ENCODE data around the gene CDC6.
"Not testable (repeated sequence)": the region's sequence is repeated elsewhere in the genome, so short reads cannot be mapped to it uniquely, and the experiment has no call there.

CDC6 gene

DNA sequence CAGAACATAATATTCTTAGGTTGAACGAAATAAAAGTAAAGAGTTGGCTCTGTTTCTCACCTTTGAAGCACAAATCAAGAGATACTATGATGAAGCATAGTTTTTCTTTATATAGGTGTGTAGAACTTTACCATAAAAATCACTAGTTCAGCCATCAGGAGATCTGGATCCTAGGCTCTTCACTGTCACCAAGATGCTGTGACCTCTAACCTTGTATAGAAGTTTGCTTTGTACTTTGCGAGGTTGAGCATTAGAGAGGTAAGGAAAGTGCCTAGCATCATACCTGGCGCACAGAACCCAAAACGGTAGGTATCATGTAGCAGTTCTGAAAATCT is 553 bp upstream of the CDC6 start:
- no peak for DNase-seq (ENCODE audit: low spot score)

DNA sequence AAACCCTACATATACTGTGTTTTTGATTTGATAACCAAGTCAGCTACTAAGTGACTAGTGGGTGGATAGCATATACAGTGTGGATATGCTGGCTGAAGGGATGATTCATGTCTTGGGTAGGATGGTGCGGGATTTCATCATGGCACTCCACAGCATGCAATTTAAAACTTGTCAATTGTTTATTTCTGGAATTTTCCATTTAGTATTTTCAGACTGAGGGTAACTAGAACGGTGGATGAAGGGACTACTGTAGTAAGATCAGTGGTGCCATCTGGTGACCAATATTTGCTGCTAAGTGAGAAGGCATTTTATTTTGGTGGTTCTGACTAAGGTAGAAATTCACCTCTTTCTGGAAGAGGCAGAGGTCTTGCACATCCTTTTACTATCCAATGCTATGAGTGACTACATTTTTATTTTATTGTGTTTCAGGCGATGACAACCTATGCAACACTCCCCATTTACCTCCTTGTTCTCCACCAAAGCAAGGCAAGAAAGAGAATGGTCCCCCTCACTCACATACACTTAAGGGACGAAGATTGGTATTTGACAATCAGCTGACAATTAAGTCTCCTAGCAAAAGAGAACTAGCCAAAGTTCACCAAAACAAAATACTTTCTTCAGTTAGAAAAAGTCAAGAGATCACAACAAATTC is 3.1 kb downstream of the CDC6 start:
- peak; percentile 30 for DNase-seq (ENCODE audit: low spot score)

DNA sequence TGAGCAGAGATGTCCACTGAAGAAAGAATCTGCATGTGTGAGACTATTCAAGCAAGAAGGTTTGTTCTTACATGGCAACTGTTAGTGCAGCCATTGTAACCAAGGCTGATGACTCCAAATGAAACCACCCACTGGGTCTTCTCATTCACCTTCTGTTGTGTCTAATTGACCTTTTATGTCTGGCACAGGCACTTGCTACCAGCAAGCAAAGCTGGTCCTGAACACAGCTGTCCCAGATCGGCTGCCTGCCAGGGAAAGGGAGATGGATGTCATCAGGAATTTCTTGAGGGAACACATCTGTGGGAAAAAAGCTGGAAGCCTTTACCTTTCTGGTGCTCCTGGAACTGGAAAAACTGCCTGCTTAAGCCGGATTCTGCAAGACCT is 3.6 kb downstream of the CDC6 start:
- no peak for DNase-seq (ENCODE audit: low spot score)

DNA sequence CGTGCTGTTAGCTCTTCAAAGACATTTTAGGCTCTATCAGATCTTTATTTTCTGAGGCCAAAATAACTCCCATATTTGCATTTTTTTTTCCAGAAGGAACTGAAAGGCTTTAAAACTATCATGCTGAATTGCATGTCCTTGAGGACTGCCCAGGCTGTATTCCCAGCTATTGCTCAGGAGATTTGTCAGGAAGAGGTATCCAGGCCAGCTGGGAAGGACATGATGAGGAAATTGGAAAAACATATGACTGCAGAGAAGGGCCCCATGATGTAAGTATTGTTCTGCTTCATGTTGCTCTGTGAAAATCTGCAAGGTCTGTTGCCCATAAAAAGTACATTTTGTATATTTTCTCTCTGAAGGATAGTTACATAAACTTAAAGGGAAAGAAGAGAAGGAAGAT is 5.7 kb downstream of the CDC6 start:
- DNase-seq (ENCODE audit: low spot score), result no peak

DNA sequence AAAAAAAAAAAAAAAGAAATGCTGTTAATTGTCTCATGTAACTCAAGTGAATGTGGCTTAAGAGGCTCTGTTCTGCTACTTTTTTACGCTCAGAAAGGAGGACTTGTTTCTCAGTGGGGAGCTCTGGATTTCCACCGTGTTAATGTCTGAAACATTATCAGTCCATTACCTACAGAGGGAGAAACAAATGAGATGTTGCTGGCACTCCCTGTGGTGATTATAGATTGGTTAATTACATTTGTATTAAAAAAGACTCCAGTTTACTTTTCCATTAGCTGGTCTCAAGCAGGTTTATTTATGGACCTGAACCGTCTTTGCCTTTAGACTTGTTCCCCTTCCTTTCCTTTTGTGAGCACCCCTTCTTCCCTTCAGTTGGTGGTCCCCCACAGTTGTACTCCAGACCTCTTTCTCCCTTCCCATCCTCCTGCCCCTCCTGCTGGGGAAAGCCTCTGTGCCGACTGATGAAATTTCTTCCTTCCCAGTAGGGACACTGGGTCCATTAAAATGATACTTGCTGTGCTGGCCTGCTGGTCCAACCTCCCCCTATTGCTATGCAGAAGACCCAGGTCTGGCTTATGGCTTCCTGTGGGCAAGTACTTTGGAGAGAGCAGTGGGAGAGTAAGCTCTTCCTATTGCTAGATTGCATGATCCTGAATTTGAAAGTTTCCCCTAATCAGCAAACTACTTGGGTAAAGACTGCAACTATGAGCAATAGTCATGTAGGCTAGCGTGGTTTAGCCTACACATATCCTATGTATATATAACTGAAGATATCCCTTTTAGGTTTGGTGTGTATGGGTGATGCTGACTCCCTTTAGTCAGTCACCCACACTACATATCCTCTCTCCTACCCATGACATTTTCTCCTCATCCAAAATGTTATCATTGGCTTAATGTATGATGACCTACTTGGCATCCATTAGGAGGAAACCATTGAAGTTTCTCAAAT is 8.1 kb downstream of the CDC6 start:
- no peak for DNase-seq (ENCODE audit: low spot score)

DNA sequence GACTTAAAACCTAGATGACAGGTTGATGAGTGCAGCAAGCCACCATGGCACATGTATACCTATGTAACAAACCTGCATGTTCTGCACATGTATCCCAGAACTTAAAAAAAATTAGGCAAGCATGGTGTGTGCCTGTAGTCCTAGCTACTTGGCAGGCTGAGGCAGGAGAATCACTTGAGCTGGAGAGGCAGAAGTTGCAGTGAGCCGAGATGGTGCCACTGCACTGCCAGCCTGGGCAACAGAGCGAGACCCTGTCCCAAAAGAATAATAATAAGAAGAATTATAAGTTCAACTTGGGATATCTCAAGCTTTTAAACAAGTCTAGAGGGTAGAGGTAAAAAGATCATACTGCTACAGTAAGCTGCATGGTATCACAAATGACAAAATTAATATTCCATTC is 9.8 kb downstream of the CDC6 start:
- no peak for DNase-seq (ENCODE audit: low spot score)

DNA sequence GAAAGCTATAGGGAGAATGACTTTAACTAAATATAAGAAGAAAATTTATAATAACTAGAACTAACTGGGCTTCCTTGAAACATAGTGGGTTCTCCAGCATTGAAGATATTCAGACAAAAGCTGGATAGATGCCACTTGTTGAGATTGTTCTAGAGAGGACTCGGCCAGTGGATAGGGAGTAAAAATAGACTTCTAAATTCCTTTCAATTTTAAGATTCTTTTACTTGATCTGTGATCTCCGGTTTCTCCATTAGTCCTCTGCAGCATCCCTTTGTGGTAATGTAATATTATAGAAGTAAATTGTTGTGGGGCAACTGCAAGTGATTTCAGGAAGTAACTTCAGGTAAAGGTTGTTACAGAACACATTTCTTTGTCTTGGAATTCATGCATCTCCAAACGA is 11.0 kb downstream of the CDC6 start:
- DNase-seq (ENCODE audit: low spot score), result no peak

DNA sequence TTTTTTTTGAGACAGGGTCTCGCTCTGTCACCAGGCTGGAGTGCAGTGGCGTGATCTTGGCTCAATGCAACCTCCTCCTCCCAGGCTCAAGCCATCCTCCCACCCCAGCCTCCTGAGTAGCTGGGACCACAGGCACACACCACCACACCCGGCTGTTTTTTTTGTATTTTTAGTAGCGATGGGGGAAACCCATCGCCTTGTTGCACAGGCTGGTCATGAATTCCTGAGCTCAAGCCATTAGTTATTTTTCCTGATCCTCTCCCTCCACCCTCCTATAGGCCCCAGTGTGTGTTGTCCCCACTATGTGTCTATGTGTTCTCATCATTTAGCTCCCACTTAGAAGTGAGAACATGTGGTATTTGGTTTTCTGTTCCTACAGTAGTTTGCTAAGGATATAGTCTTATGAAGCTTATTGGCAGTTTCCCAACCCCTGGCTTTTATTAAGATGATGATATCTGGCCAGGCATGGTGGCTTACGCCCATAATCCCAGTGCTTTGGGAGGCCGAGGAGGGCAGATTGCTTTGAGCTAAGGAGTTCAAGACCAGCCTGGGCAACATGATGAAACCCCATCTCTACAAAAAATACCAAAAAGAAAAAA is 11.6 kb downstream of the CDC6 start:
- not testable (repeated sequence) for DNase-seq (ENCODE audit: low spot score)

DNA sequence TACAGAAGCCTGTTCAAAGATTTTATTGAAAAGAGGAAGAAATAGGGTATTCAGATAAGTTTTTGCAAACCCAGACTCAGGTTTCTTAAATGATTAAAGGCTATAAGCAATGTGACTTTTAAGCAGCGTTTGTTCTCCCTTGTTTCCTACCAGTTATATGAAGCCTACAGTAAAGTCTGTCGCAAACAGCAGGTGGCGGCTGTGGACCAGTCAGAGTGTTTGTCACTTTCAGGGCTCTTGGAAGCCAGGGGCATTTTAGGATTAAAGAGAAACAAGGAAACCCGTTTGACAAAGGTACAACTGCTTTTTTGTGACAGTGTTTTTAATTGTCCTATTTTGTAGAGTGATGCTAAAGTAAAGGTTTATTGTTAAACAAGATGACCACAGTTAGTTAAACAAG is 13.6 kb downstream of the CDC6 start:
- DNase-seq (ENCODE audit: low spot score), result no peak

DNA sequence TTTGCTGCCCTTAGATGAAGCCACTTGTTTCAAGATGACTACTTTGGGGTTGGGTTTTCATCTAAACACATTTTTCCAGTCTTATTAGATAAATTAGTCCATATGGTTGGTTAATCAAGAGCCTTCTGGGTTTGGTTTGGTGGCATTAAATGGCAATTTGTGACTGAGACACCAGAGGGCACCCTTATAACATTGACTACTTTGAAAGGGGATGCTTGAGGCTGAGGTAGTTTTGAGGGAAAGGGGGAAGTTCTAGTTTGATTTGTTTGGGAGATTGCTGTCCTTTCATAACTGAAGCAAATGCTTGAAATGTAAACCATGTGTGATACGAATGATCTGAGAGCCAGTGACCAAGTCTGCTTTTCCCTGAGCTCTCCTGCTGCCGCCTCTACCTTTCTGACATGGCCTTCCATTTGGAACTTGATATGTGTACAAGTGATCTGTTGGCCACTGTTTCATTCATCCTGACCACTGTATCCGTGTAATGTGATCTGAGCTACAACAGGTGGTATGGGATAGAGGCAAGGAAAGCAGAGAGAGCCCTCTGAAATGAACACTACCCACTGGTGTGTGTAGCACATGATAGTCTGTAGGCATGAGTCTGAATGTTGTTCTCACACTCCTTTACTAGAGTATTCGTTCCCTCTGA is 15.5 kb downstream of the CDC6 start:
- peak; percentile 66 for DNase-seq (ENCODE audit: low spot score)

DNA sequence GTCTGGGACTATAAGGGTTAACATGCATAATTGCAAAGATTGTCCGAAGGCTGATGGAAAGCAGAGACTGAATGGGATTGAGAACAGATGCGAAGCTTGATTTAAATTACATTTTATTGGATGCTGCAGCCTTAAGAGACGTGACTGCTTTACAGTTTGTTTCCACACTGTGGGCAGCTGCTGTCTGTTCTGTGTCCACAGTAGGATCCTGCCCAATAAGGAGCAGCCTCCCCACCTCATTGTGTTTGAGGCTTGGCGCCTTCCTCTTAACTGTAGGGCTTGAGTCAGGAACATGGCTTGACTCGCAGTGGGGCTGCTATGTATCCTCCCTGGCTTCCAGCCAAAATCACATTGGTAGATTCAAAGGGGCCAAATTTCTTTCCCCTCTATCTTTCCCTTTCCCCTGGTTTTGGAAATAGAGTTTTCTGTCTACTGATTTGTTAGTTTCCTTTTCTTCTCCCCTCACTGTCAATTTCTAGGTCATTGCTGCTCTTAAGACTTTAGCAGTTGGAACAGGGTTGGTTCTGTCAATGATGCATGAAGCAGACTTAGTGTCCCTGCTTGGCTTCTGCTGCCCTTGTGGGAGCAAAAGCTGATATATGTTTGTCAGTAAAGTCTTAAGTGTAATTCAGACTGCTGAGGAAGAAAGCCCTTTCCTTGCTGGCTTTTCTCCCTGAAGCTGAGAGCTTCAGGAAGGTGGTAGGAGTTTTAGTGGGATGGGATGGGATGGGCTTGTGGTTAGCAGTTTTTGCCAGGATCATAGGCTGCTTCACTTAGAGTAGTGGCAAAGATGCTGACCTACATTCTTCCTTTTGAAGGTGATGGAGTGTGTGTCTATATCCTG is 16.3 kb downstream of the CDC6 start:
- DNase-seq (ENCODE audit: low spot score), result no peak

DNA sequence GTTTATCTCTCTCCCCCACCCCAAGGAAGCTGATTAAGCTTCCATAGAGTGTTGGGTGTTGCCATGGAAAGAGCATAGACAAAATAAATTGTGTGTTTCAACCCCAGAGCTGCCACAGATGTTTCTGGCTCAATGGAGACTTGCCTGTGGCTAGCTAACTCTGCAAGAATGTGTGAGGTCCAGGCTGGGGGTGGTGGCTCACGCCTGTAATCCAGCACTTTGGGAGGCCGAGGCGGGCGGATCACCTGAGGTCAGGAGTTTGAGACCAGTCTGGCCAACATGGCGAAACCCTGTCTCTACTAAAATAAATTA is 16.8 kb downstream of the CDC6 start:
- DNase-seq (ENCODE audit: low spot score), result not testable (repeated sequence)

DNA sequence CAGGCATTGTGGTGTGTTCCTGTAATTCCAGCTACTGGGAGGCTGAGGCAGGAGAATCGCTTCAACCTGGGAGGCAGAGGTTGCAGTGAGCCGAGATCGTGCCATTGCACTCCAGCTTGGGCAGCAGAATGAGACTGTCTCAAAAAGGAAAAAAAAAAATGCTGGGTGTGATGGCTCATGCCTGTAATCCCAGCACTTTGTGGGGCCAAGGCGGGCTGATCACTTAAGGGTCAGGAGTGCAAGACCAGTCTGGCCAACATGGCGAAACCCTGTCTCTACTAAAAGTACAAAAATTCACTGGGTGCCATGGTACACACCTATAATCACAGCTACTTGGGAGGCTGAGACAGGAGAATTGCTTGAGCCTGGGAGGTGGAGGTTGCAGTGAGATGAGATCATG is 17.2 kb downstream of the CDC6 start:
- DNase-seq (ENCODE audit: low spot score), result not testable (repeated sequence)

DNA sequence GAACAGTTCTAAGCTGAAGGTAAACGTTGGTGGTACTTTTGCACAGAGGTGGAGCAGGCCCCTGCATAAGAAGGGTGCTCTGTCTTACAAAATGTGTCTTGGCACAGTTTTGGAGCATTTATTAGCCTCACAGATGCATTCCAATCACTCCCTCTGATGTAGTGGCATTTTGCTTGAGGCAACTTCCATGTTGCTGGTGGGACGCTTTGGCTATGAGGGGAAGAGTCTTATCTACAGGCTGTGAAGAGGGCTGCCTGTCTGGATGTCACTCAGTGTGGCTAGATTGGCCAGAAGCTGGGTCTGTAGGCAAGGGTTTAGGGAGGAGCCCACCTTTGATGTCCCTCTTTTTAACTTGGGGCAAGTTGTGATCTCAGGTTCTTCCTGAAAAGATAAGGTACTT is 18.7 kb downstream of the CDC6 start:
- no peak for DNase-seq (ENCODE audit: low spot score)

DNA sequence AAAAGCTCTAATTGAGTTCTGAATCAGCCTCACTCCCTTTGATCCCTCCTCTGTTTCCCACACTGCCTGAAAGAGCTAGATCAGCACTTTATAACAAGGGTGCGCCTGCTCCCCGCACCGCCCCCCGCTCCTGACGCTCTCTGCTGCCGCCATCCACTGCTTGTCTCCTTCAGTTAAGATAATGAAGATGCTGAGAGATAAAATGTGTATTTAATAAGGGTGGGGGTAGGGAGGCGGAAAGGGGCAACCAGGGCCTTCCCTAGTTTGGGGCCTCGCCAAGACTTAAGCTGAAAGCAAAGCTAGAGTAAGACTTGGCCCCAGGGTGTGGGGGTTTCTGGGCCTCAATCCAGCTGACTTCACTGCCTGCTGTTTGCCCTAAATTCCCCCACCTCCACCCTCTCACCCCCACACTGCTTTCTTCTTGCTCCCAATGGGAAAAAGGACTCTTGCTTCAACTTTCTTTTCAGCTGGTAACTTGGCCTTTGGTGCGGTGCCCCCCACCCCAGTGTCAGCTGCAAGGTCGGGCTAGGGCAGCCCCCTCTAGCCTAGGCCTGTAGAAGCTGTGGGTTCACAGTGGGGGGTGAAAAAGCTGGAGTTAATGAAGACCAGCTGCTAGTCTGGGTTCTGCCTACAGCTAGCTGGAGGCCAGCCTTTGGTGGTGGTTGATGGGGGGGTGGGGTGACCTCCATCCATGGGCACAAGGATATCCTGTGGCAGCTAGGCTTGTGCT is 19.5 kb downstream of the CDC6 start:
- DNase-seq (ENCODE audit: low spot score), result no peak

DNA sequence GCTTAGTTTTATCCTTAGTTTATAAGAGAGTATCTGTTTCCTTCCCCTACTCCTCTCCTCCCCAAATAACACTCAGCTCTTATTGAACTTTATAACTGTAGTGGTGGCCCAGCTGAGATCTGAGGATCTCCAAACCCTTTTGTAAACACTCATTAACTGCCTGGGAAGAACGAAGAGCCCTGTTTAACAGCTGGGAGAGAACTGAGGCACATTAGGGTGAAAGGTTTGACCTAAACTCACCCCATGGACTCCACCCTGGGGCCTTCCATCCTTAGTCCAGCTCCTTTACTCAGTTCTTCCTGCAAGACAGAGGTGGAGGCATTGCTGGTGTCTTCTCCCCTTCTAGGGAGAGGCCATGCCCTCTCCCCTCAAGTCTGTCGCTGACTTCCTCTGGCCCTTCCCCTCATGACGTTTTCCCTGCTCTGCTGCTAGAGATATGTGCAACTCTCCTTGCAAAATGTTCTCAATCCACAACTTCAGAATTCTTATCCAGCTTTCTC is 20.1 kb downstream of the CDC6 start:
- DNase-seq (ENCODE audit: low spot score), result no peak

DNA sequence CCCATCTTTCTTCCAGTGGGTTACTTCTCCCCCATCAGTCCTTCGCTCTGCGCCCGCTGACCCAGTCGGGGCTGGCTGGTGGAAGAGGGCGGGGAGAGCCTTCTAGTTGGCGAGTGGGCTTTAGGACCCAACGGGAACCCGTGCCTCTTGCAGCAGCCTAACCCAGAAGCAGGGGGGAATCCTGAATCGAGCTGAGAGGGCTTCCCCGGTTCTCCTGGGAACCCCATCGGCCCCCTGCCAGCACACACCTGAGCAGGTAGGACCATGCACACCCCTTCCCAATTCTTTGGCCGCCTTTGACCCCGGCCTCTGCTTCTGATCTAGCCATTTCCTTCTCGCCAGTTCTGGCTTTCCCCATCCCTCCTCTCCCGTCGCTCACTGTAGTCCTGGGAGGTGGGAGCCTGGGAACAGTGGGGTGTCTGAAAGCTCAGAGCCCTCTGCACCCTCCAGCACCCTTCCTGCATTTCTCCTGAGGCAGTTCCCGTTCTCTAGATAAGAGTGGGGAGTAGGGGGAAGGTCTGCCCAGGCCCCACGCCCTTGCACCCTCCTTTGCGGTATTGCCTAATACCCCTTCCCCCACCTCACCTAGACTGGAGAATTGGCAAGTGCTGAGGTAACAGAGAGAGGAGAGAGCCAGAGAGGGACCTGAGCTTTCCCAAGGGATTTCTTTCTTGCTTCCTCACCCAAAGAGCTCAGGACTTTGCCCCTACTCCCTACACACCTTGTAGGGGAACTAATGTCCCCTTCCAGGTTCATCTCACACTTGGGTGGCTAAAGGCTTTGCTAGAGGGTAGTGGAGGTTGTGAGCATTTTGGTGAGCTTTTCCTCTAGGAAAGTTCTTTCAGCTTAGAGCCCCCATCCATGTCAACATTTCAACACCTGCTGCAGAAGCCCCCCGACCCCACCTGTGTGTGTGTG is 21.6 kb downstream of the CDC6 start, which contains the start of gene RARA:
TSS of gene RARA (plus strand) at position 150 of the 918 bp plus-strand sequence. CDS start 22,039 bp downstream, outside the sequence.
- DNase-seq (ENCODE audit: low spot score), result no peak

DNA sequence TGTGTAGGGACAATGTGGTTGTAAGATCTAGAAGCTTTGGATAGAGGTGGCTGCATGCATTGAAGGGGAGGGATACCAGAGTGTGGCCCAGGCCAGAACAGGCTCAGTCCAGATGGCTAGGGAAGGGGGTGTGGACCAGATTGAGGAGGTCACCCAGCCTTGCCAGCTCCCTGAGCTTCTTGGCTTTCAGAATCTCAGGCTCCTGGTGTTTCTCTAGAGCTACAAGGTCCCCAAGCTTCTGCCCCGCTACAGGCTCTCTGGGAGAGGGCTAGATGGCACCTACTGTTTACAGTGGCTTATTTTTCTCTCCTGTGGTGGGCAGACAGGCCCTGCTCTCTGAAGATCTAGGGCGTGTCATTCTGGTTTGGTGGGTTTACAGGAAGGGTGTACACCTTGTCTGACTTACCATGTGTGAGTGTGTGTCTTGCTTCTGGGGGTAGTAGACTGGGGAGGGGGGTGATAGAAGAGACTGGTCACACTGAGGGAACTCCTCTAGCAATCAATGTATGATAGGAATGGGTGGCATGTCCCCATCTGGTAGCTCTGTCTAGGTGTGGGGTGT is 22.4 kb downstream of the CDC6 start:
- no peak for DNase-seq (ENCODE audit: low spot score)

DNA sequence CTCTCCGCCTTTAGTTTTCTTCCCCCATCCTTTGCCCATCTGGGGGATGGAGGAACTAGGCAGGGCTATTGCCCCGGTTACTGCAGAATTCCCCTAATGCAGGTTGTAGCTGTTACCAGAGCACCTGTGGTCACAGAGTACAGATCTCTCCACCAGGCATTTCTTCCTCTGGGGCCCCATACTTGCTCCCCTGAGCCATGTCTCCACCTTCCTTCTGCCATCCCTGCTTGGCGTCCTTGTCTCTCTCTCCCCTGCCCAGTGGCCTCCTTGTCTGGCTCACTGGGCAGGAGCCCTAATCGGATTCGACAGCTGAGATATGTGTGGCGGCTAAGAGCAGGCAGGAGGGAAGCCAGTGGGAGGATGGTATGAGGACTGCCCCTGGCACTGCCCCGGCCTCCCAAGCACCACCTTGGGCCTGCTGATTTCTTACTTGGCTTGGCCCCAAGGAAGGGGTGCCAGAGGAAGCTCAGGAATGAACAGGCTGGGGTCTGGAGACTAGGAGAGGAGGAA is 23.3 kb downstream of the CDC6 start:
- no peak for DNase-seq (ENCODE audit: low spot score)

Data from CD4-positive, alpha-beta T cell treated with Interleukin-6 at 100 ng/mL for 8 hours (primary cell).